Measurements from ENCODE around the gene UHRF2.

The UHRF2 gene

GRCh38 chr9:6553866-6554265, 140.9 kb downstream of the UHRF2 start:
- DNase-seq (ENCODE audit: low read depth): no peak
- TF ChIP-seq CTCF (IDR thresholded peaks at IDR 0.05; ENCODE audit: low read depth, low read length, missing control alignments): no peak
- no peak overlapping the region for H3K4me3 ChIP-seq (ENCODE audit: low read depth, low read length)

Measured in GM12864 (cell line).